Measurements from ENCODE around the gene RNF207.

RNF207 gene

GRCh38 chr1:6205849-6206519, at the start of gene RNF207:
TSS of gene RNF207 (plus strand) at chr1:6206119. CDS start at chr1:6206536, 417 bp downstream.
- no peak for DNase-seq (ENCODE audit: low spot score)

GRCh38 chr1:6157132-6157527, 48.8 kb upstream of the RNF207 start:
- no peak for DNase-seq (ENCODE audit: low spot score)

- peak; percentile 40 for DNase-seq (ENCODE audit: low spot score)
Measured at GRCh38 chr1:6157528-6158174, 48.3 kb upstream of the RNF207 start.

- no peak for DNase-seq (ENCODE audit: low spot score)
Measured at GRCh38 chr1:6158181-6158580, 47.7 kb upstream of the RNF207 start.

GRCh38 chr1:6162341-6162740, 43.6 kb upstream of the RNF207 start:
- no peak for DNase-seq (ENCODE audit: low spot score)

- DNase-seq (ENCODE audit: low spot score) = no peak
Measured at GRCh38 chr1:6162773-6163172, 43.1 kb upstream of the RNF207 start.

- DNase-seq (ENCODE audit: low spot score) = no peak
Measured at GRCh38 chr1:6163191-6163972, 42.5 kb upstream of the RNF207 start.

- no peak for DNase-seq (ENCODE audit: low spot score)
Measured at GRCh38 chr1:6163973-6164617, 41.8 kb upstream of the RNF207 start.

GRCh38 chr1:6165027-6165426, 40.9 kb upstream of the RNF207 start:
- no peak for DNase-seq (ENCODE audit: low spot score)

- DNase-seq (ENCODE audit: low spot score) = no peak
Measured at GRCh38 chr1:6165441-6165985, 40.4 kb upstream of the RNF207 start.

GRCh38 chr1:6166221-6166620, 39.7 kb upstream of the RNF207 start:
- no peak for DNase-seq (ENCODE audit: low spot score)

- no peak for DNase-seq (ENCODE audit: low spot score)
Measured at GRCh38 chr1:6166655-6167390, 39.1 kb upstream of the RNF207 start.

GRCh38 chr1:6167391-6168303, 38.3 kb upstream of the RNF207 start:
- peak; percentile 80 for DNase-seq (ENCODE audit: low spot score)

GRCh38 chr1:6168947-6169586, 36.9 kb upstream of the RNF207 start:
- no peak for DNase-seq (ENCODE audit: low spot score)

GRCh38 chr1:6170116-6170741, 35.7 kb upstream of the RNF207 start:
- no peak for DNase-seq (ENCODE audit: low spot score)

GRCh38 chr1:6170742-6171201, 35.1 kb upstream of the RNF207 start:
- no peak for DNase-seq (ENCODE audit: low spot score)

- DNase-seq (ENCODE audit: low spot score) = peak; percentile 40
Measured at GRCh38 chr1:6171548-6172124, 34.3 kb upstream of the RNF207 start.

GRCh38 chr1:6172549-6172948, 33.4 kb upstream of the RNF207 start:
- no peak for DNase-seq (ENCODE audit: low spot score)

All from kidney capillary endothelial cell (primary cell).